ENCODE measurements around the gene MAB21L4.

The MAB21L4 gene

DNA sequence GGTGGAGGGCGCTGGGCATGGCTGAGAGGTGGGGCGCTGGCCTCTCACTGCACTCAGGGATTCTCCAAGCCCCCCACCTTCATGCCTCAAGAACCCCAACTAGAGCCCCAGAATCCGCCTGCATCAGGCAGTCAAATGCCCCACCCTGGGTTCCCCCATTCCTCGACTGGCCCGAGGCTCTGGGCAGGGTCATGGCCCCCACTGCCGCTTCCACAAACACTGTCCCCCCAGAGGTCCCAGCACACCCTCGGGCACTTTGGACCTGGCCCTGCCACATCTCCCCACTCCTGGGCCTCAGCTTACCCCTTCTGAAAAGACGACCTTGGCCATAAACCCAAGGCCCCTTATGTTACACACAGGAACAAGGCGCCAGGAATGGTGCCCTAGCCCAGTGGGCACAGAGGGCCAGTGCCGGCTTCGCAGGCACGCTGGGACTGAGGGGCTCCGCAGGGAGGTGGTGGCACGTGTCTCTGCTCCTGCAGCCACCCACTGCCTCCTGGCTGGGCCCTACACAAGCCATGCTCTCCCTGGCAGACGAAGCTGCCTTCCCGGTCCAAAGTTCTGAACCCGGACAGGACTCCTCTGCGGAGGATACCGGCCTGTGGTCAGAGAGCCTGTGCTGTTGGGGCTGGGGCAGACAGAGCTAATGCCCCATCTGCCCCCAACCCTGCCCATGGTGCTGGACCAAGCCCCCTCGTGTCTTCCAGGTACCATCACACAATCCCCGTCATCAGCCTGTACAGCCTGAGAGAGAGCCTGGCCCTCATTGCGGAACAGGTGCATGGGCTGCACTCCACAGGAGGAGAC is 20.5 kb downstream of the MAB21L4 start:
- DNase-seq, result no peak

DNA sequence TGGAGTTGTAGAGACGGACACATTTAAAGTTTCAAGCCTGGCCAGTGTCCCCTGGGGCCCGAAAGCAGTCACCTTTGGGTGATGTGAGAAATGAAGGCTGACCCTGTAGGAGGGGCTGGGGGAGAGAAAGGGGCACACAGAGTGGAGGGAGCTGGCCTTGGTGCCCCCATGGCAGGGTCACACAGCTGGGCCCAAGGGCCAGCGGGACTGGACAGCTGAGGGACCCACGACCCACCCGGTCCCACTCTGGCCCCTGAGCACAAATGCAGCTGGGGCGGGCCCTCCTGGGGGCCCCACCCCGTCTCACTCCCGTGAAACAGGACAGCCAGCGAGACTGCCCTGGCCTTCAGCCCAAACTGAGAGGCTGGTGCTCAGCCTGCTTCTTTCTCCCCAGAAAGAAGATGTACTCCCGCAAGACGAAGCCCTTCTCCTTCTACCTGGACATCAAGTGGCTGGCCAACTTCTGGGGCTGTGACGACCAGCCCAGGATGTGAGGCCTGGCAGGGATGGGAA is 21.2 kb downstream of the MAB21L4 start:
- DNase-seq, result no peak

GRCh38 chr2:240873805-240874714 is 21.9 kb downstream of the MAB21L4 start:
- no peak for DNase-seq

GRCh38 chr2:240873098-240873788 is 22.7 kb downstream of the MAB21L4 start:
- DNase-seq, result no peak

- DNase-seq, result no peak
Measured at GRCh38 chr2:240872317-240873097, 23.4 kb downstream of the MAB21L4 start.

- DNase-seq, result no peak
Measured at GRCh38 chr2:240871071-240871958, 24.6 kb downstream of the MAB21L4 start.

- DNase-seq, result no peak
Measured at GRCh38 chr2:240869956-240870875, 25.7 kb downstream of the MAB21L4 start.

DNA sequence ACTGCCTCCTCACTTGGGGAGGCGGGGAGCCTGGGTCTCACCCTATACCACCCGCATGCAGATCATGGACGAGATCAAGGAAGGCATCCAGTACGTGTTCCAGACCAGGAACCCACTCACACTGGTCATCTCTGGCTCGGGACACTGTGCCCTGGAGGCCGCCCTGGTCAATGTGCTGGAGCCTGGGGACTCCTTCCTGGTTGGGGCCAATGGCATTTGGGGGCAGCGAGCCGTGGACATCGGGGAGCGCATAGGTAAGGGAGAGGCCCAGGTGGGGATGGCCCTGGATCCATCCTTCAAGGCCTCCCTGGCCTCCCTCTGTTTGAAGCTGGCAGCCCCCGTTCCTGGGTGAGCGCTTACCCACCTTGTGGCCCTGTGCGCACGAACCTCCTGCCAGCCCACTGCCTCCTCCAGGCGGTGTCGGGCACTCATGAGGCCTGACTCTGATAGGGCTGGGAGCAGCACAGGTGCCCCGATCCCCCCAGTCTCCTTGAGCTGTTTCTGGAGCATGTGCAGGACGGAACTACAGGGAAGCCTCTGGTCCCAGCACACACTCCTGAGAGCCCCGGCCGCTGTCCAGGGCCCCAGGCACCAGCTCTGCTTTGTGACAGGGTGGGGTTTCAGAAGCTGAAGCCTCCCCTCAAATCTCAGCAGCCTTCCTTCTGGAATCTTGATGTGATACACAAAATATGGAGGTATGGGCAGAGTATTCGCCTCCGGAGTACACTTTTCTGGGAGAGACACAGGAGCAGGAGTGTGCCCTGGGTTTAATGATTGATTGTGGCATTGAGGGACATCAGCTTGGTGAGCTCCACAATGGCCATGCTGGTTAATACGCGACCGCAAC is 26.6 kb downstream of the MAB21L4 start:
- no peak for DNase-seq

DNA sequence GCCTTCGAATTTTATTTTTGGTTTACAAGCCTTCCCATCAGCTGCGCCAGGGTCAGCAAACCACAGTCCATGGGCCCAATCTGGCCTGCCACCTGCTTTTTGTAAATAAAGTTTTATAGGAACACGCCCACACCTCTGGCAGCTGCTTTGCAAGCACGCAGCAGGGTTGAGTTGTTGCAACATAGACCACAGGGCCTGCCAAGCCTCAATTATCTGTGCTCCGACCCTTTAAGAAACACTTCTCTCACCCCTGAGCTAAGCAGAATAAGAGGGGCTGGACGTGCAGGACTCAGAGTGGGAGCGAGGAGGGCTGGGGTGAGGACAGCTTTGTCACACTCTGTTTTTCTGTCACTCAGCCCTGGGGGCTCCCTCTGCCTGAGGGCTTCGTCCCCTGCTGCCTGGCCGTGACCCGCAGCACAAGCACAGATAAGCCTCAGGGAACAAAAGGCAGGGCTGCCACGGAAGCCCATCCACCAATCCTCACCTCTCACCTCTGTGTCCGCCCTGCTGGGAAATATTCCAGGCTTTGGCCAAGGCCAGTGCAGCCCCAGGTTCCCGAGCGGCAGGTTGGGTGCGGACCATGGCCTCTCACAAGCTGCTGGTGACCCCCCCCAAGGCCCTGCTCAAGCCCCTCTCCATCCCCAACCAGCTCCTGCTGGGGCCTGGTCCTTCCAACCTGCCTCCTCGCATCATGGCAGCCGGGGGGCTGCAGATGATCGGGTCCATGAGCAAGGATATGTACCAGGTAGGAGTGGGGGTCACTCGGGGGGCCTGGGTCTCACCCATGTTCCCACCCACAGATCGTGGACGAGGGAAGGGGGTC is 27.5 kb downstream of the MAB21L4 start, which contains the start of gene AGXT:
Gene AGXT, plus strand, starts transcription at position 539 of the 823 bp plus-strand sequence. Its CDS starts 42 bp downstream, at position 581.
- DNase-seq, result no peak

- DNase-seq, result no peak
Measured at GRCh38 chr2:240865391-240865790, 30.6 kb downstream of the MAB21L4 start.

DNA sequence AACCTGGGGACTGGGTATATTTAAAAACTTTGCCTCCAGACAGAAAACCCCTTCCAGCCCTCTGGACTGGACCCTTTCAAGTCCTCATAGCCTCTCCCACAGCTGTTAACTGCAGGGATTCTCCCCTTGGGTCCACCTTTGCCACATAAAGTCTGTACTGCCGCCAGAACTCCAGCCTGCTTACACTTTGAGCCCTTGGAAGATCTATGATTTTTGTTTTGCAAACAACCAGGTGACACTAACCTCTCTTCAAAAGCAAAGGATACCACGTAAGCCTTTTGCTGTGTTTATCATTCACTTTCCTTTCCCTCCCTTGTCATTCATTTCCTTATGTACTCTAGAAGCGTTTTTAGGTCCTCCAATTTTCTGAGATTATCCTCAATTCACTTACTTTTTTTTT is 31.5 kb downstream of the MAB21L4 start:
- DNase-seq, result no peak

DNA sequence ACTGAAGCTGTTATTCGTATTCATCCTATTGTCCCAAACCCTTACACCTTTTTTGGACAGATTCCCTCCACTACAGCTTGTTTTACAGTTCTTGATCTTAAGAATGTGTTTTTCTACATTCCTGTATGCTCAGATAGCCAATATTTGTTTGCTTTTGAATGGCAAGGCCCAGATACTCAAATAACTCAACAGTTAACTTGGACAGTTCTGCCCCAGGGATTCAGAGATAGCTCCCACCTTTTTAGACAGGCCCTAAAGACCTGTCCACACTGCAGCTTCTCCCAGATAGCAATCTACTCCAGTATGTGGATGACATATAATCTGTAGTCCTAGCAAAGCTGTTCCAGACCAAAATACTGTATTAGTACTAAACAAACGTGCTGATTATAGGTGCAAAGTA is 34.4 kb downstream of the MAB21L4 start:
- no peak for DNase-seq

DNA sequence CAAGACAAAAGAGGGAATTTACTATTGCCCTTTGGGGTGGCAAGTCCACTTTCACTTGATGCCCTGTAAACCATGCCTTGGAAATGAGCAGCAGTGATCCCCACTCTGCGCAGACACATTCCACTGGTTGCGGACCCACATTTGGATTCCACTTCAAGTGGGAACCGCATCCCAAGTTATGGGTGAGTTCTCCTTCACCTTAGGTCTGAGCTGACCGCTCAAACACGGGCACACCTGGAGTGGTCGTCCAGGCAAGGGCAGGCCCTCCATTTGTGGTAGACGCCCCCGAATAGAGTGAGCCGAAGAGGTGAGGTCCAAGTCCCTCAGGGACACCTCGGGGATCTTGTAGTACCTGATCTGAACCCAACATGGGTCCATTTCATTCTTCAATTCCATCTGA is 37.1 kb downstream of the MAB21L4 start:
- DNase-seq, result no peak

DNA sequence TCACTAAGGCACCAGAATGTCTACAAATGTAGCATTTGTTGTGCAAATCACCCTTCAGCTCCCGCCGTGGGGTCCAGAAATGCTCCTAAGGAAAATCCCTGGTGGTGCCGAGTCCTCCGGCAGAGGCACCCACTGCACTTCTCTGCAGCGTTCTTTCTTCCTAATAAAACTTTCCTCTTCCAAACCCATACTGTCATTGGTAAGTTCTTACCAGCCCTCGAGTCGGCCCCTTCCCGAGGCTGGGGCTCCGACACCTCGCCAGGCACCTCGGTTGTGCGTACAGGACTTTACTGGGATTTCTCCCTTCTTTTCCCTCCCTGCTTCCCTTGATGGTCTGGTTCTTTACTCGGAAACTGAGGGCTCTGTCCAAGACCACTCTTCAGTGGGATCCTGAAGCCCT is 37.6 kb downstream of the MAB21L4 start:
- DNase-seq, result no peak

GRCh38 chr2:240857039-240858008 is 38.6 kb downstream of the MAB21L4 start:
- DNase-seq, result no peak

GRCh38 chr2:240856151-240856980 is 39.6 kb downstream of the MAB21L4 start:
- no peak for DNase-seq
